Endothelial cell of umbilical vein (primary cell): ENCODE measurements around the gene ALOX15B. TPM values are rescaled to one million over a fixed set of nuclear protein-coding genes. Genes with fewer than 3 reads are reported as not detected.

ENCODE experiments used
- BruUV-seq: library from RNA; stranded (reverse); fragments of 400-500 nt; replicated peaks from 2 replicates; lab custom pipeline; 2021; lab: Mats Ljungman, UMichigan
- CTCF ChIA-PET: fragments of 300-600, 350-600 bp; sonication (Branson Sonifier 250); formaldehyde crosslinking; loops from one replicate; lab custom pipeline; 2021; ENCODE audit warnings: antibody characterized with exemption, inconsistent platforms; lab: Charles Lee
- POLR2A ChIA-PET: fragments of 300-600, 350-600 bp; sonication (Branson Sonifier 250); formaldehyde crosslinking; loops from one replicate; lab custom pipeline; 2021; ENCODE audit warnings: antibody characterized with exemption, inconsistent platforms; lab: Charles Lee
- DNase-seq: peaks from one replicate; pipeline ENCODE4 v3.0.0-alpha.2; 2011; ENCODE audit warnings: low read depth, low spot score
- FAIRE-seq: peaks from 2 replicates; lab custom pipeline; 2011; peaks lifted over from hg19 to GRCh38; lab: Jason Lieb, UNC
- H2AFZ ChIP-seq: 2 replicates; pipeline ENCODE4 v1.6.0; 2012; ENCODE audit warnings: low read depth, low read length, control low read depth, inconsistent platforms
- H3K27ac ChIP-seq: 2 replicates; pipeline ENCODE4 v1.5.1; 2011; ENCODE audit warnings: low read depth, mild to moderate bottlenecking, control low read depth, low read length, moderate library complexity; ENCODE audit not compliant: insufficient read depth
- H3K27me3 ChIP-seq, 2 experiments: 2 replicates each; pipeline versions ENCODE4 v1.6.0 to v1.6.1; 2011; ENCODE audit warnings: low read length in 2 of 2, mixed read lengths in 1 of 2; ENCODE audit not compliant: control insufficient read depth in 2 of 2, insufficient read depth in 2 of 2
- H3K36me3 ChIP-seq, 2 experiments: 2 replicates in 1 of 2; 3 replicates in 1 of 2; pipeline ENCODE4 v1.5.1; 2011; ENCODE audit warnings: low read length in 2 of 2, mild to moderate bottlenecking in 1 of 2, moderate library complexity in 1 of 2; ENCODE audit not compliant: control insufficient read depth in 2 of 2, insufficient read depth in 2 of 2; ENCODE audit errors: extremely low read depth in 1 of 2
- H3K4me1 ChIP-seq: 3 replicates; pipeline ENCODE4 v1.5.1; 2011; ENCODE audit warnings: mild to moderate bottlenecking, low read length; ENCODE audit not compliant: control insufficient read depth, insufficient read depth; ENCODE audit errors: extremely low read depth
- H3K4me2 ChIP-seq: 2 replicates; pipeline ENCODE4 v1.6.1; 2011; ENCODE audit warnings: low read length, control low read depth, mixed read lengths; ENCODE audit not compliant: insufficient read depth
- H3K4me3 ChIP-seq, 3 experiments: fragments of 200-600 bp in 1 of 3; sonication (generic), shearing (Covaris generic) in 1 of 3; replicated peaks in 1 of 3; 2 replicates each; pipeline ENCODE4 v1.5.1; 2011 to 2016; ENCODE audit warnings: control low read depth in 3 of 3, low read length in 3 of 3, mild to moderate bottlenecking in 2 of 3, inconsistent platforms in 1 of 3, low read depth in 1 of 3, moderate library complexity in 1 of 3; ENCODE audit not compliant: insufficient read depth in 1 of 3
- H3K79me2 ChIP-seq: 2 replicates; pipeline ENCODE4 v1.6.0; 2012; ENCODE audit warnings: low read length, inconsistent platforms; ENCODE audit not compliant: control insufficient read depth, insufficient read depth
- H3K9ac ChIP-seq: replicated peaks from 2 replicates; pipeline ENCODE3; 2011; ENCODE audit warnings: low read length, control low read depth; ENCODE audit not compliant: insufficient read depth; ENCODE audit errors: extremely low read depth
- H3K9me1 ChIP-seq: replicated peaks from 3 replicates; pipeline ENCODE4 v1.6.0; 2011; ENCODE audit warnings: mild to moderate bottlenecking, low read length; ENCODE audit not compliant: control insufficient read depth, insufficient read depth; ENCODE audit errors: extremely low read depth
- H3K9me3 ChIP-seq: replicated peaks from 2 replicates; pipeline ENCODE4 v1.5.1; 2012; ENCODE audit warnings: low read length, inconsistent platforms; ENCODE audit not compliant: control insufficient read depth, insufficient read depth
- H4K20me1 ChIP-seq: replicated peaks from 2 replicates; pipeline ENCODE3; 2011; ENCODE audit warnings: mild to moderate bottlenecking, low read length; ENCODE audit not compliant: control insufficient read depth, insufficient read depth; ENCODE audit errors: extremely low read depth
- EZH2 ChIP-seq: IDR thresholded peaks from 2 replicates; pipeline ENCODE4 v1.6.1; 2012; ENCODE audit warnings: borderline replicate concordance, low read depth, mild to moderate bottlenecking, moderate library complexity, low read length, inconsistent platforms; ENCODE audit not compliant: severe bottlenecking
- dilution Hi-C: fragments of 300-500 bp; cut with MboI; formaldehyde crosslinking; loops from one replicate; pipeline ENCODE4 v1.15.0; 2019; ENCODE audit warnings: low sequenced_read_pairs; ENCODE audit not compliant: extremely low pct_ligation_motif_present
- intact Hi-C: fragments of 100-400 bp; cut with micrococcal nuclease; formaldehyde crosslinking; loops from one replicate; pipeline ENCODE4 v1.10.0; 2022
- polyA plus RNA-seq, 4 experiments: library from polyadenylated mRNA; depleted of rRNA in 3 of 4; stranded (reverse) in 3 of 4; unstranded in 1 of 4; fragments of >200 nt; gene quantifications; 2 replicates each; pipeline versions ENCODE4 v1.2.1 to v1.2.3, GENCODE V29; 2011 to 2012; ENCODE audit warnings: missing spikeins in 1 of 4
- total RNA-seq: library from RNA; stranded (reverse); gene quantifications from 2 replicates; pipeline ENCODE4 v1.2.3, GENCODE V29; 2021
- TF ChIP-seq, protein P1 (sequence below), 2 donors: IDR thresholded peaks; 1 replicate in 1 of 2; 2 replicates in 1 of 2; pipeline ENCODE4 v1.5.1; 2011; ENCODE audit warnings: low read length in 2 of 2, mild to moderate bottlenecking in 2 of 2, moderate library complexity in 2 of 2, control low read depth in 1 of 2, inconsistent platforms in 1 of 2, low read depth in 1 of 2; ENCODE audit not compliant: insufficient read depth in 1 of 2; ENCODE audit errors: extremely low read depth in 1 of 2

The ALOX15B gene
- total and polyA plus RNA-seq, 2 donors (not counting 3 experiments of a cell fraction or from before 2014, with no cell fraction given) = not detected

DNA sequence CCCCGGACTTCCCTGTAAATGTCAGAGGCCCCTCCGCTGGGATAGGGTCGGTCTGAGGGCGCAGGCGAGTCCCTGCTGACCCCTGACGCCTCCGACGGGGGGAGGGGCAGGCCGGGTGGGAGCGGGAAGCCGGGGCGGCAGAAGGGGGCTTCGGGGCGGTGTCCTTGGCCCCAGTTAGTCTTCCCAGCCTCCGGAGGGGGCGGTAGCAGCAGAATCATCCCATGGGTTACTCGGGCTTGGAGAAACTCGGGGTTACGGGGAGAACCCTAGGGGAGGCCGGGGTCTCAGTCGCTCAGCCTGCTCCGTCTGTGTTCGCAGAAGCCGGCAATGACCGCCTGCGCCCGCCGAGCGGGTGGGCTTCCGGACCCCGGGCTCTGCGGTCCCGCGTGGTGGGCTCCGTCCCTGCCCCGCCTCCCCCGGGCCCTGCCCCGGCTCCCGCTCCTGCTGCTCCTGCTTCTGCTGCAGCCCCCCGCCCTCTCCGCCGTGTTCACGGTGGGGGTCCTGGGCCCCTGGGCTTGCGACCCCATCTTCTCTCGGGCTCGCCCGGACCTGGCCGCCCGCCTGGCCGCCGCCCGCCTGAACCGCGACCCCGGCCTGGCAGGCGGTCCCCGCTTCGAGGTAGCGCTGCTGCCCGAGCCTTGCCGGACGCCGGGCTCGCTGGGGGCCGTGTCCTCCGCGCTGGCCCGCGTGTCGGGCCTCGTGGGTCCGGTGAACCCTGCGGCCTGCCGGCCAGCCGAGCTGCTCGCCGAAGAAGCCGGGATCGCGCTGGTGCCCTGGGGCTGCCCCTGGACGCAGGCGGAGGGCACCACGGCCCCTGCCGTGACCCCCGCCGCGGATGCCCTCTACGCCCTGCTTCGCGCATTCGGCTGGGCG lies 35.9 kb upstream of the ALOX15B start:
- Histone ChIP-seq H3K4me3 (no peak overlapping the region), H3K27me3 (peaks cover 52 to 57% of the 10 kb centered on the region in 2 experiments), H3K4me2 (no peak overlapping the region), H4K20me1 (no peaks in the 10 kb centered on the region), H3K27ac (no peak overlapping the region), H3K4me1 (no peaks in the 10 kb centered on the region), H3K9me3 (no peaks in the 10 kb centered on the region), H3K36me3 (no peaks in the 10 kb centered on the region), H2AFZ (no peak overlapping the region), H3K9ac (no peak overlapping the region), H3K79me2 (no peaks in the 10 kb centered on the region), H3K9me1 (no peaks in the 10 kb centered on the region)
- CTCF ChIA-PET = interaction anchor here (0.9 to 2.5 kb wide), 7 partner anchors 10 to 259 kb away, joined by 3 to 33 read pairs (median 10); no protein-coding TSS in a partner anchor
- DNase-seq = peak; percentile 7
- FAIRE-seq = no peak
- TF ChIP-seq, protein P1, sequence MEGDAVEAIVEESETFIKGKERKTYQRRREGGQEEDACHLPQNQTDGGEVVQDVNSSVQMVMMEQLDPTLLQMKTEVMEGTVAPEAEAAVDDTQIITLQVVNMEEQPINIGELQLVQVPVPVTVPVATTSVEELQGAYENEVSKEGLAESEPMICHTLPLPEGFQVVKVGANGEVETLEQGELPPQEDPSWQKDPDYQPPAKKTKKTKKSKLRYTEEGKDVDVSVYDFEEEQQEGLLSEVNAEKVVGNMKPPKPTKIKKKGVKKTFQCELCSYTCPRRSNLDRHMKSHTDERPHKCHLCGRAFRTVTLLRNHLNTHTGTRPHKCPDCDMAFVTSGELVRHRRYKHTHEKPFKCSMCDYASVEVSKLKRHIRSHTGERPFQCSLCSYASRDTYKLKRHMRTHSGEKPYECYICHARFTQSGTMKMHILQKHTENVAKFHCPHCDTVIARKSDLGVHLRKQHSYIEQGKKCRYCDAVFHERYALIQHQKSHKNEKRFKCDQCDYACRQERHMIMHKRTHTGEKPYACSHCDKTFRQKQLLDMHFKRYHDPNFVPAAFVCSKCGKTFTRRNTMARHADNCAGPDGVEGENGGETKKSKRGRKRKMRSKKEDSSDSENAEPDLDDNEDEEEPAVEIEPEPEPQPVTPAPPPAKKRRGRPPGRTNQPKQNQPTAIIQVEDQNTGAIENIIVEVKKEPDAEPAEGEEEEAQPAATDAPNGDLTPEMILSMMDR (IDR thresholded peaks at IDR 0.05; ENCODE audit: extremely low read depth in 1 of 2, insufficient read depth in 1 of 2, low read depth in 1 of 2, low read length in 2 of 2) = no peak
- peak; percentile 97 for TF ChIP-seq EZH2
- intact Hi-C loops = loop anchor here (5.0 kb wide), 1 partner anchor 399 kb away; no protein-coding TSS in a partner anchor
- BruUV-seq = no TSS peak
- dilution Hi-C loops = no loop called here
- POLR2A ChIA-PET = no interaction called here
